GM19099 (cell line): ENCODE measurements around the gene ZC3H7B.
A peak's percentile ranks its signal among the peaks of the same experiment; 100 is the strongest.

ENCODE experiments used
- POLR2A ChIP-seq: IDR thresholded peaks from 3 replicates; pipeline ENCODE4 v1.6.1; 2011; ENCODE audit warnings: low read depth; ENCODE audit not compliant: insufficient read length; ENCODE audit errors: extremely low read depth

Gene ZC3H7B

DNA sequence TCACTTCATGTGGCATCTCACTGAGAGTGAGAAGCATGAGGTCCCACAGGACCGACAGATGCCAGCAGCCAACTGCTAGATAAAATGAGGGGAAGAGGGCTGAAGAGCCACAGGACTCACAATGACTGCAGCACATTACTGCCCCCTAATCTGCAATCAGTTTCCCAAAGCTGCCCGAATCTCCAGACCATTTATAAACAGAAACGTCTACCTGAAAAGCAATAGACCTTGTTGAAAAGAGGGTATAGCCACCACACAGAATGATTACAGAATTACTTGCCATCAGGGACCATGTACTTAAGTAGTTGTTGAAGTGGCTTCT lies 68.1 kb downstream of the ZC3H7B start:
- TF ChIP-seq POLR2A, result no peak

- TF ChIP-seq POLR2A, result no peak
These were observed 68.5 kb downstream of the ZC3H7B start for GRCh38 chr22:41369837-41370236.

DNA sequence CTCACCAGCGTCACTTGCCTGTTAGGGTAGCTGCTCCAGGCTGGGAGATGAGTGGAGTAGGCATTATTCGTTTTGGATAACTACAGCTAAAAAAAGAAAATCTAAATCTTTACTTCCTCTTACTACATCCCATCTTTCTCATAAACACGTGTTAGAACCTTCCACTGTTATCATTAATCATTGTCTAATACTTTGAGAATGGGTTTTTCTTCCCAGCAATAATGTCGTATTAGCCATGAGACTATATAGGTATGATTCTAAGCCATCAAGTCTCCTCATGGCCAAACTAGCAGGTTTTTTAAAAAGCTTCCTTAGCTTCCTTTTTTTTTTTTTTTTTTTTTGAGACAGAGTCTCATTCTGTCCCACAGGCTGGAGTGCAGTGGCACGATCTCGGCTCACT lies 76.5 kb downstream of the ZC3H7B start:
- TF ChIP-seq POLR2A, result no peak

DNA sequence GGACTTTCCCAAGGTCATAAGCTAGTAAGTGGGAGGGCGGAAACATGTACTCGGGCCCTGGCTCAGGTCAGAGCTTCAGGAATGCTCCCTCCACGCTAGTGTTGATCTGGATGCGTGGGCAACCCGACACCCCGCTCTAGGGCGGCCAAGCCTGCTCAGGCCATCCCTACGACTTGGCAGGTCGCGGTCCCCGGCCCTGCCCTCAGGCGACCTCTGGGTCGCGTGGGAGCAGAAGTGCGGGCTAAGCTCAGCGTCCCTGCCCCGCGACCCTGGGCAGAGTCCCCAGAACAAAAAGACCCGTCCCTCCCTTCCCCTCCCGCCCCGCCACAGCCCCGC lies 79.6 kb downstream of the ZC3H7B start:
- peak; percentile 59 for TF ChIP-seq POLR2A

DNA sequence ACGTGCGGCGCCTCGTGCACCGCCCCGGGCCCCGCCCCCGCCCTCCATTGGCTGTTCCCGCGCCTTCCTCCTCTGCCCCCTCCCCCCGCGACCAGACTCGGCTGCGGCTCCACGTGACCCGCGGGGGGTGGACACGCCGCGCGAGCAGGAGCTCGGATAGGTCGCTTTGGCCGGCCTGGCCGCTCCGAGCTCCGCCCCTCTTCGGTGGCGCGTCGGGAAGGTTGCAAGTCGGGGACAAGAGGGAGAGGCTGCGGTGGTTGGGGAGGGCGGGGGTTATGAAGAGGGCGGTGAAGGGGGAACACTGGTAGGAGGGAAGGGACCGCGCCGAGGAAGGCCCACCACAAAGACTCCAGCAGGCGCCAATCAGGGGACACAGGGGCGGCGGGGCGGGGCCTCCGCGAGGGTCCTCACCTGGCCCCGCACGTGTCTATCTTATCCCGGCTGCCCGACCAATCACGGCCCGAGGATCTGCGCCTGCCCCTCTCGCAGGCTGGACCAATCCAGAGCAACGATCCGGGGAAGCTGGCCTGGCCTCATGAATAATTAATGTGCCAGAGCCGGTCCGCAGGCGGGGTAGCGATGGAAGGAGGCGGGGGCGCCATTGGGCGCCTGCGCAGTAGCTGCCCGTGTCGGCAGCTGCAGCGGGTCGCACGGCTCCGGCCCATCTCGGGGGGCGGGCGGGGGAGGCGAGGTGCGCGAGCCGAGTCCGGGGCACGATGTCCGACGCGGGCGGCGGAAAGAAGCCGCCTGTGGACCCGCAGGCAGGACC lies 80.2 kb downstream of the ZC3H7B start, which contains the start of gene TEF:
Gene TEF, plus strand, starts transcription at position 614 of the 769 bp plus-strand sequence. Its CDS starts 103 bp downstream, at position 717.
- TF ChIP-seq POLR2A, result peak; percentile 45

DNA sequence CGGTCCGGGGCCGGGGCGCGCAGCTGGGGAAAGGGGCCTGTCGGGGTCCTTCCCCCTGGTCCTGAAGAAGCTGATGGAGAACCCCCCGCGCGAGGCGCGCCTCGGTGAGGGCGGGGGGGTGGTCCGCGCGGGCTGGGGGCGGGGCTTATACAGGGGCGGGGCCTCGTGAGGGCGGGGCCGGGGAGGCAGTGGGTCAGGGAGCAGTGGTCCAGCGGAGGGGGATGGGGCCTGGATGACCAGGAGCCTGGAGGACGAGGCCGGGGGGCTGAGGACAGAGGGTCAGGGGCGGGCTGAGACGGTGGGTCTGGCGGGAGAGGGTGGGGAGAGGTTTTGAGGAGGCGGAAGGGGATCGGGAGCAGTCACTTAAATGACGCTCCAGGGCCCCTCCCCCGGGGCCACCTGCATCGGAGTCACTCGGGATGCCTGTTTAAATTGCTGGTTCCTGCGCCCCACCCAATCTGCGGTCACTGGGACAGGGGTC lies 80.8 kb downstream of the ZC3H7B start:
- no peak for TF ChIP-seq POLR2A

DNA sequence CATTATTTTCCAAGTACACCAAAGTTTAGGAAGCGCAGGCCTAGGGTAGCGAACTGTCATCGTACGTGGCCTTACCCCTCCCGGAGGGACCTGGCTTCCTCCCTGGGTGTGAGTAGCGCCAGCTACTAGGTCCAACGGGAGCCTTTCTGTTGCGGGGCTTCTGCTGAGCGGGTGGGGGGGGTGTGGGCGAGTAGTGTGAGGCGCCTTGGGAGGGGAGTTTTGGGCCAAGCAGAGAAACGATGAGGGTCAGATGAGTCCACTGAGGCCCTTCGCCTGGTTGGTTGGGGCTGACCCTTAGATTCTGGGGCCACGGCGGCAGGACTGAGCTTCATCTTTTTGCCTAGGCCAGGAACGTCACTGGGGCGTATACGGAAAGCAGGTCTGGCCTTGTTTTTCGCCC lies 81.3 kb downstream of the ZC3H7B start:
- TF ChIP-seq POLR2A, result no peak

GRCh38 chr22:41383085-41383484 lies 81.8 kb downstream of the ZC3H7B start:
- no peak for TF ChIP-seq POLR2A

- no peak for TF ChIP-seq POLR2A
These were observed 82.8 kb downstream of the ZC3H7B start for GRCh38 chr22:41384128-41384527.

- TF ChIP-seq POLR2A, result no peak
These were observed 86.0 kb downstream of the ZC3H7B start for GRCh38 chr22:41387341-41387740.

DNA sequence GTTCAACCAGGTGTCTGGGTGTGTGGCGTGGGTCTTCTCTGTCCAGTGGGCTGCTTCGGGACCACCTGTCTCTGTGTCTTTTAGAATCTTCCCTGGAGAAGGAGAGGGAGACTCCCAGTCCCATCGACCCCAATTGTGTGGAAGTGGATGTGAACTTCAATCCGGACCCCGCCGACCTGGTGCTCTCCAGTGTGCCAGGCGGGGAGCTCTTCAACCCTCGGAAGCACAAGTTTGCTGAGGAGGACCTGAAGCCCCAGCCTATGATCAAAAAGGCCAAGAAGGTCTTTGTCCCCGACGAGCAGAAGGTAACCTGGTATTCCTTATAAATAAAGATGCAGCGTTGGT lies 92.7 kb downstream of the ZC3H7B start:
- no peak for TF ChIP-seq POLR2A

DNA sequence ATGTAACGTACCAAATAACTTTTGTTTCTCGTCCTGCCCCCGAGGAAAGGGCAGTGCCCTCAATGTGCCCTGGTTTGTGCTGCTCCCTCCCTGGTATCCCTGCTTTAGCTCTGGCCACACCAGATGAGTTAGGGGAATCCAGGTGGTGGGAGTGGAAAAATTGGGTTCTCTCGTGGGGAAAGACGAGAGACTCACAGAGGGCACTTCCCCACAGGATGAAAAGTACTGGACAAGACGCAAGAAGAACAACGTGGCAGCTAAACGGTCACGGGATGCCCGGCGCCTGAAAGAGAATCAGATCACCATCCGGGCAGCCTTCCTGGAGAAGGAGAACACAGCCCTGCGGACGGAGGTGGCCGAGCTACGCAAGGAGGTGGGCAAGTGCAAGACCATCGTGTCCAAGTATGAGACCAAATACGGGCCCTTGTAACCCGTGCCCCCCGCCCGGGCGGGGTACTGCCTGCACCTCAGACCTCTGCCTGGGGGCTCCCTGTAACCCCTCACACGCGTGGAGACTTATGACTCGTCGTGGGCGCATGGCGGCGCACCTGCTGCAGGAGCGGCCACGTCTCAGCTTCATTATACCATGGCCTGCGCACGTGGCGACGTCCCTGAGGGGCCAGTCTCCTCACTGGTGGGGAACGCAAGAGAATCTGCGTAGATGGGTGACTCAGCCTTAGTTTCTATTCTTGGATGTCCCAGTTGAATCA lies 94.4 kb downstream of the ZC3H7B start:
- TF ChIP-seq POLR2A, result no peak

DNA sequence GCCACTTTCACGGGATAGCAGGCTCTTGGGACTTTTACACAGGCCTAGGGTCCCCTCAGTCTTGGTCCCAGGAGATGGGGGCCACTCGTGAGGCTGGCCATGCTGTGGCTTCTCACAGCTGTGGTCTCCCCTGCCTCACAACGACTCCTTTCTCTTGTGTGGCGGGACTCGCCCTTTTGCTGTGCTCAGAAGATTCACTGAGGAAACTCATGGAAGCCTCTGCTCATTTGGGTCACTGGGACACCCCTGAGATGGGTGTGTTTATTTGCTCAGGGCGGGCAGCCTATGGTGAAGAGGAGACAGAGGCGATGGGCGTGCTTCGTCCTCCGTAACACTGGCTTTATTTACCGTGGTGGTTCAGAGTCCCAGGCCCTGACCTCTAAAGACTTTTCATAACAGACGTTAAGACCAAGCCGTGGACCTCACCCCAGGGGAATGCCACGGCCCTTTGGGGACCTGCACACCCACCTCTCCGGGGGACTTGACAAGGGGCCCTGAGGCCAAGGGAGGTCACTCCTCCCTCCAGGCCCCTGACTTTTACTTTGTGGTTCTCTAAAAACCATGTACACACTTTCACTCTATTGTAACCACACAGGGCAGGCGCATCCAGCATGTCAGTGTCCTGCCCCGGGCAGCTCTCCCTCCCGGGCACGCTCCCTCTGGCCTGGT lies 96.0 kb downstream of the ZC3H7B start:
- no peak for TF ChIP-seq POLR2A

DNA sequence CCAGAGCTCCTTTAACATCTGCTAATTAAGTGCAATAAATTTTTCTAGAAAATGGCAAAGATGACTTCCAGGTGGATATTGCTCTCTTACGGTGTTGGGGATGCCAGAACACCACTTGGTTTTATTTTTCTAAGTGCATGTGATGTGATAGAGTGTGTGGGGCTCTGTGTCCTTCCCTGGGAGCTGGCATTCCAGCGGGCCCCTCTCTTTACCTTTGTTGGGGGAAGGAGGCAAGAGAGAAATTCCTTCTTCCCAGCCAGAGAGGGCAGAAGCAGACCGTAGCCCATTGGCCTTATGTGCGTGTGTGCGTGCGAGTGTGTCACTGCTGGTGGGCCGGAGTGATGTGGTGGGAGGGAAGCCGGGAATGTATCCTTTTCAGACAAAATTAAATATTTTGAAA lies 97.6 kb downstream of the ZC3H7B start:
- no peak for TF ChIP-seq POLR2A

GRCh38 chr22:41401781-41402648 lies 100.7 kb downstream of the ZC3H7B start:
- no peak for TF ChIP-seq POLR2A

DNA sequence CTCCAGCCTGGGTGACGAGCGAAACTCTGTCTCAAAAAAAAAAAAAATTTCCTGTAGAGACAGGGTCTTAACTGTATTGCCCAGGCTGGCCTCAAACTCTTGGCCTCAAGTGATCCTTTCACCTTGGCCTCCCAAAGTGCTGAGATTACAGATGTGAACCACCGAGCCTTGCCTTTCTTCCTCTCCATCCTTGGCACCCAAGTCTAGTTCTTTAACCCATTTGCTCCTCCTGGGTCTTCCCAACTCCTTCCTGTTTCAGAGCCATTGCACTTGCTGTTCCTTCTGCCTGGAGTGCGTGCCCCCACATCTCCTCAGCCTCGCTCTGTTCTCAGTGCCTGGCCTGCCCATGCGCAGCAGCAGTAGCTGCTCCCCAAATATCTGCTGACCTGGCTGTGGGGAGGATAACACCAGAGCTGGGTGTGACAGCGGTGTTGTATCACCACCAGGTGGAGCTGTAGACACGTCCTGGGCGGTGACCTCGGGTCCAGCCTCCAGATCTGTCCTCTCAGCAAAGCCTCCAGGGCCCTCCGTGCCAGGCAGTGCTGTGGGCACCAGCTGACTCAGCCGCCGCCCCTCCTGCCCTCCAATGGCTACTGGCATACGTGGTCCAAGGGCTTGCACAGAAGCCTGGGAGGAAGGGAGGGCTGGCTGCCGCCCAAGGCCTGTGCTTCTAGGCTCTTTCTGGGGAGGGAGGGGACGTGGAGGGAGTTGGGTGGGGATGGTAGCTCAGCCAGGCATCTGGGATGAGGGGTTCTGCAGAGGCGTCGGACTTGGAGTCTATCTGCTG lies 102.4 kb downstream of the ZC3H7B start:
- TF ChIP-seq POLR2A, result no peak
